ENCODE data around the gene FBXL14.
A peak's percentile ranks its signal among the peaks of the same experiment; 100 is the strongest.

Gene FBXL14

GRCh38 chr12:1593174-1594005 lies 991 bp downstream of the FBXL14 start:
- Histone ChIP-seq H3K4me3 (peak overlapping the region; percentile 94), H3K27ac (peak overlapping the region; percentile 59 to 94)
- DNase-seq (ENCODE audit: low spot score): no peak
- TF ChIP-seq, protein P1, sequence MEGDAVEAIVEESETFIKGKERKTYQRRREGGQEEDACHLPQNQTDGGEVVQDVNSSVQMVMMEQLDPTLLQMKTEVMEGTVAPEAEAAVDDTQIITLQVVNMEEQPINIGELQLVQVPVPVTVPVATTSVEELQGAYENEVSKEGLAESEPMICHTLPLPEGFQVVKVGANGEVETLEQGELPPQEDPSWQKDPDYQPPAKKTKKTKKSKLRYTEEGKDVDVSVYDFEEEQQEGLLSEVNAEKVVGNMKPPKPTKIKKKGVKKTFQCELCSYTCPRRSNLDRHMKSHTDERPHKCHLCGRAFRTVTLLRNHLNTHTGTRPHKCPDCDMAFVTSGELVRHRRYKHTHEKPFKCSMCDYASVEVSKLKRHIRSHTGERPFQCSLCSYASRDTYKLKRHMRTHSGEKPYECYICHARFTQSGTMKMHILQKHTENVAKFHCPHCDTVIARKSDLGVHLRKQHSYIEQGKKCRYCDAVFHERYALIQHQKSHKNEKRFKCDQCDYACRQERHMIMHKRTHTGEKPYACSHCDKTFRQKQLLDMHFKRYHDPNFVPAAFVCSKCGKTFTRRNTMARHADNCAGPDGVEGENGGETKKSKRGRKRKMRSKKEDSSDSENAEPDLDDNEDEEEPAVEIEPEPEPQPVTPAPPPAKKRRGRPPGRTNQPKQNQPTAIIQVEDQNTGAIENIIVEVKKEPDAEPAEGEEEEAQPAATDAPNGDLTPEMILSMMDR (IDR thresholded peaks at IDR 0.05): no peak

DNA sequence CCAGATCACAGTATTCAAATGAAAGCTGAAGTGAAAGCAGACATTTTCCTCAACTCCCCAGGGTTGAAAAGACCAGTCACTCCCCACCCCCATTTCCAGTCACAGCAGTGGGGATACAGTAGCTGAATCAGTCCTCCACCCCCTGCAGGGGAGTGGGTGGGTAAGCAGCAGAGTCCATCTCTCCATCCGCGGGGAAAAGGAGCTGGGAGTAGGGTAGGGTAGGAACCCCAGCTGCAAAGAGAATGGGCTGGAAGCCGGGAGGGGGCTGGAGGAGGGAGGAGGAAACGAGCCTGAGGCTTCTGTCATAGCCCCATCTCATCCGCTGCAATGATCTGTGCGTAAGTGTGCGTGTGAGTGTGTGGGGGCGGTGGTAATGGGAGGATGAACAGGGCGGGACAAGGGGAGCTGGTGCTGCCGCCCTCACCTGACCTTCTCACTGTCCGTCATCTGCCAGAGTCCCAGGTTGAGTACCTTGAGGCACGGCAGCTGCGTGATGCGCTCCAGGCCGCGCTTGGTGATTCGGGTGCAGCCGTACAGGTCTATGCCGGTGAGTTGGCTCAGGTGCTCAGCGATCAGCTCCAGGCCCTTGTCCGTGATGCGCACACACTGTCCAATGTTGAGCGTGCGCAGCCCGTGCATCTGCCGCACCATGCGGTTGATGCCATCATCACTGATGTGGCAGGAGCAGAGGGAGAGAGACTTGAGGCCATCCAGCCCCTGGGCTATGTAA lies 1.8 kb downstream of the FBXL14 start:
- peak overlapping the region; percentile 94 for H3K4me3 ChIP-seq
- peak overlapping the region in 1 of 2 donors; percentile 94 for H3K27ac ChIP-seq
- no peak for DNase-seq (ENCODE audit: low spot score)
- TF ChIP-seq, protein P1 (IDR thresholded peaks at IDR 0.05): no peak

- Histone ChIP-seq H3K27ac (no peak overlapping the region), H3K4me3 (peak overlapping the region; percentile 60)
- TF ChIP-seq, protein P1 (IDR thresholded peaks at IDR 0.05): no peak
Observed at GRCh38 chr12:1591543-1591942, 2.8 kb downstream of the FBXL14 start.

GRCh38 chr12:1591034-1591433 lies 3.3 kb downstream of the FBXL14 start:
- TF ChIP-seq, protein P1 (IDR thresholded peaks at IDR 0.05): no peak
- Histone ChIP-seq H3K27ac (peak overlapping the region in 1 of 2 donors; percentile 68), H3K4me3 (peak overlapping the region; percentile 60)
- no peak for DNase-seq (ENCODE audit: low spot score)

More at GRCh38 chr12:1591543-1591942, 2.8 kb downstream of the FBXL14 start:
- DNase-seq (ENCODE audit: low spot score): no peak

DNA sequence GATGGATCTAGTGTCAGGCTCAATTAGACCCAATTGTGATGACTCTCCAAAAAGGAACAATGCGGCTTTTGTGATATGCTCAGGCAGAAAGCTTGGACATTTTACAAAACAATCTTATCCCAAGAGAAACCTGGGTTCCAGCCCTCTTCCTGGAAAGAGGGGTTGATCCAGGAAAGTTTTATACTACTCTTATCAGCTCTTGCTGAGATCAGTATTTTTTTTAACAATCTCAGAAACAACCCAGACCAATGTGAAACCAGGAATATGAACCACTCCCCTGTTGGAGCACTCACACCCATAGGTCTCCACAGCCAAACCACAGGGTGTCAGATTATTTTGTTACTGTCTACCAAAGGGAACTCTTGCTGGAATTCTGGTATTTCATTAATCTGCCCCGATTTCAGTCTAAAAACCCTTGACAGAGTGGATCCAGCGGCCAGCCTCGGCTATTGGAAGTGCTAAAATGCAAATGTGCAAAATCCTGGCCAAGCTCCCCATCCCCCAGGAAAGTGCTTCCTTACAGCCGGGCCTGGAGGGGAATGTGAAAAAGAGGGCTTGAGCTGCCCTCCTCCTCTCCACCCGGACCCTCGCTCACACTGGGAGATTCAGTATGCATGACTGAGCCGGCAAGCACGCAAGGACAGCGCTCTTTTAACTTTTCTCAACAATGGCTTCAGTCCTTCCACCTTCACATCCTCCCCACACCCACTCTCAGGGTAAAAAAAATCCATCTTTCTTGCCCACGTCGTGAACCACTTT lies 4.0 kb downstream of the FBXL14 start:
- TF ChIP-seq, protein P1 (IDR thresholded peaks at IDR 0.05): no peak
- DNase-seq (ENCODE audit: low spot score): no peak
- peak overlapping the region; percentile 60 for H3K4me3 ChIP-seq

GRCh38 chr12:1588575-1588947 lies 5.8 kb downstream of the FBXL14 start:
- DNase-seq (ENCODE audit: low spot score): no peak
- Histone ChIP-seq H3K27ac (no peak overlapping the region), H3K4me3 (no peak overlapping the region)
- TF ChIP-seq, protein P1 (IDR thresholded peaks at IDR 0.05): no peak

More for the DNA sequence above, 4.0 kb downstream of the FBXL14 start:
- H3K27ac ChIP-seq: peak overlapping the region; percentile 20 to 68
